GM13976 (cell line): ENCODE measurements around the gene SLC44A5.
"Not testable (repeated sequence)": the region's sequence is repeated elsewhere in the genome, so short reads cannot be mapped to it uniquely, and the experiment has no call there.

ENCODE experiments used
- DNase-seq: peaks from one replicate; pipeline ENCODE4 v3.0.0; 2012; ENCODE audit warnings: low spot score
- CTCF ChIP-seq: IDR thresholded peaks from 2 replicates; pipeline ENCODE4 v1.5.1; 2012; ENCODE audit warnings: borderline replicate concordance, mild to moderate bottlenecking; ENCODE audit not compliant: insufficient read depth; ENCODE audit errors: extremely low read depth, missing control alignments, control extremely low read depth
- in situ Hi-C: fragments of 300-500 bp; cut with MboI; formaldehyde crosslinking; loops from one replicate; pipeline ENCODE4 v1.12.0; 2022; ENCODE audit warnings: low sequenced_read_pairs, mixed read lengths, inconsistent platforms; ENCODE audit not compliant: unreplicated experiment

The SLC44A5 gene

GRCh38 chr1:75611014-75611413, at the start of gene SLC44A5:
SLC44A5 (minus strand) TSS chr1:75611114; CDS start chr1:75541447, 69,667 bp downstream.
- no peak for TF ChIP-seq CTCF
- no peak for DNase-seq
- in situ Hi-C loops = no loop called here

- TF ChIP-seq CTCF = no peak
- in situ Hi-C loops = no loop called here
These were observed 45.0 kb upstream of the SLC44A5 start for GRCh38 chr1:75655931-75656330.

GRCh38 chr1:75647183-75647582, 36.3 kb upstream of the SLC44A5 start:
- DNase-seq = not testable (repeated sequence)
- in situ Hi-C loops = loop anchor here (25.0 kb wide), 1 partner anchor 410 kb away; no protein-coding TSS in a partner anchor

More at GRCh38 chr1:75655931-75656330, 45.0 kb upstream of the SLC44A5 start:
- DNase-seq = no peak

DNA sequence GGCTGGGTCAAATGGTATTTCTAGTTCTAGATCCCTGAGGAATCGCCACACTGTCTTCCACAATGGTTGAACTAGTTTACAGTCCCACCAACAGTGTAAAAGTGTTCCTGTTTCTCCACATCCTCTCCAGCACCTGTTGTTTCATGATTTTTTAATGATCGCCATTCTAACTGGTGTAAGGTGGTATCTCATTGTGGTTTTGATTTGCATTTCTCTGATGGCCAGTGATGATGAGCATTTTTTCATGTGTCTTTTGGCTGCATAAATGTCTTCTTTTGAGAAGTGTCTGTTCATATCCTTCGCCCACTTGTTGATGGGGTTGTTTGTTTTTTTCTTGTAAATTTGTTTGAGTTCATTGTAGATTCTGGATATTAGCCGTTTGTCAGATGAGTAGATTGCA, 34.2 kb upstream of the SLC44A5 start:
- DNase-seq = not testable (repeated sequence)
- in situ Hi-C loops = loop anchor here (25.0 kb wide), 1 partner anchor 408 kb away; no protein-coding TSS in a partner anchor

GRCh38 chr1:75643460-75643859, 32.5 kb upstream of the SLC44A5 start:
- in situ Hi-C loops = loop anchor here (25.0 kb wide), 1 partner anchor 406 kb away; no protein-coding TSS in a partner anchor
- no peak for DNase-seq
- TF ChIP-seq CTCF = no peak

DNA sequence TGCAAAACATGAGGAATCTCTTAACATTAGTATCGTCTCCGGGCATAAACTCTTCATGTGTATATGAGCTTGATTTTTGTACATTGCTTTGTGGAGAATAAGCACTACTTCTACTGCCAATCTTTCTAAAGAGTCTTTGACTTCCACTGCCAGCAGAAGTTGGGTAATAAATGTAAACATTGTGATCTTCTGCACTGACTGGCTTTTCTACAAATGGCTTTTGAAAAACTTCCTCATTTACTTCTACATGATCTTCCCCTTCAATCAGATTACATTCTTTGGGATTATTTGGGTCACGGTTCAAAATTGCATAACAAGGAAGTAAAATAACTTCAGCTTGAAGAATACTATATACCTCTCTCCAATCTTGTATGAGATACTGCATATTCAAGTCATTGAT, 30.4 kb upstream of the SLC44A5 start:
- no peak for DNase-seq
- TF ChIP-seq CTCF = no peak
- in situ Hi-C loops = loop anchor here (25.0 kb wide), 1 partner anchor 404 kb away; no protein-coding TSS in a partner anchor

GRCh38 chr1:75640137-75640536, 29.2 kb upstream of the SLC44A5 start:
- no peak for DNase-seq
- in situ Hi-C loops = loop anchor here (25.0 kb wide), 1 partner anchor 403 kb away; no protein-coding TSS in a partner anchor
- TF ChIP-seq CTCF = no peak
